SHP77 (cell line): ENCODE measurements around the gene GLS.
"Not testable (repeated sequence)": the region's sequence is repeated elsewhere in the genome, so short reads cannot be mapped to it uniquely, and the experiment has no call there.

Source experiments
- DNase-seq, 2 experiments: peaks; one replicate each; lab custom pipeline; 2025; lab: John Stamatoyannopoulos, UW

The GLS gene

GRCh38 chr2:190933361-190933760, 52.7 kb downstream of the GLS start:
- DNase-seq: no peak

- no peak for DNase-seq
Observed at GRCh38 chr2:190935054-190935453, 54.4 kb downstream of the GLS start.

- DNase-seq: no peak
Observed at GRCh38 chr2:190938771-190939335, 58.2 kb downstream of the GLS start.

- no peak for DNase-seq
Observed at GRCh38 chr2:190940454-190940853, 59.8 kb downstream of the GLS start.

GRCh38 chr2:190941571-190941970, 61.0 kb downstream of the GLS start:
- no peak for DNase-seq

- DNase-seq: no peak
Observed at GRCh38 chr2:190942697-190943096, 62.1 kb downstream of the GLS start.

GRCh38 chr2:190943706-190944105, 63.1 kb downstream of the GLS start:
- DNase-seq: no peak

- DNase-seq: no peak
Observed at GRCh38 chr2:190947141-190947540, 66.5 kb downstream of the GLS start.

GRCh38 chr2:190947711-190948251, 67.2 kb downstream of the GLS start:
- no peak for DNase-seq

- DNase-seq: no peak
Observed at GRCh38 chr2:190948671-190949070, 68.0 kb downstream of the GLS start.

- no peak for DNase-seq
Observed at GRCh38 chr2:190950566-190950991, 70.0 kb downstream of the GLS start.

- no peak for DNase-seq
Observed at GRCh38 chr2:190953257-190953656, 72.6 kb downstream of the GLS start.

- no peak for DNase-seq
Observed at GRCh38 chr2:190959911-190960788, 79.5 kb downstream of the GLS start.

GRCh38 chr2:190961117-190961516, 80.5 kb downstream of the GLS start:
- not testable (repeated sequence) for DNase-seq

- DNase-seq: no peak
Observed at GRCh38 chr2:190961918-190962487, 81.4 kb downstream of the GLS start.

- no peak for DNase-seq
Observed at GRCh38 chr2:190963088-190963487, 82.5 kb downstream of the GLS start.

GRCh38 chr2:190964170-190964795, 83.7 kb downstream of the GLS start:
- DNase-seq: no peak

- no peak for DNase-seq
Observed at GRCh38 chr2:190965580-190966222, 85.1 kb downstream of the GLS start.

- no peak for DNase-seq
Observed at GRCh38 chr2:190968522-190968921, 87.9 kb downstream of the GLS start.

- no peak for DNase-seq
Observed at GRCh38 chr2:190970160-190970559, 89.5 kb downstream of the GLS start.

GRCh38 chr2:190970873-190971506, 90.4 kb downstream of the GLS start:
- no peak for DNase-seq
